OCI-LY1 (cell line): ENCODE results near the gene MKX.

Experiments used
- CTCF ChIP-seq: fragments of 200-600 bp; sonication (generic), shearing (Covaris generic); IDR thresholded peaks from 2 replicates; pipeline ENCODE4 v1.5.1; 2017; ENCODE audit warnings: mild to moderate bottlenecking, antibody characterized with exemption, low read length, moderate library complexity, mixed read lengths
- EZH2 ChIP-seq: fragments of 200-600 bp; sonication (generic), shearing (Covaris generic); IDR thresholded peaks from 2 replicates; pipeline ENCODE4 v1.8.0; 2017; ENCODE audit warnings: borderline replicate concordance, mixed run types, mild to moderate bottlenecking, antibody characterized with exemption, low read length, moderate library complexity, mixed read lengths

DNA sequence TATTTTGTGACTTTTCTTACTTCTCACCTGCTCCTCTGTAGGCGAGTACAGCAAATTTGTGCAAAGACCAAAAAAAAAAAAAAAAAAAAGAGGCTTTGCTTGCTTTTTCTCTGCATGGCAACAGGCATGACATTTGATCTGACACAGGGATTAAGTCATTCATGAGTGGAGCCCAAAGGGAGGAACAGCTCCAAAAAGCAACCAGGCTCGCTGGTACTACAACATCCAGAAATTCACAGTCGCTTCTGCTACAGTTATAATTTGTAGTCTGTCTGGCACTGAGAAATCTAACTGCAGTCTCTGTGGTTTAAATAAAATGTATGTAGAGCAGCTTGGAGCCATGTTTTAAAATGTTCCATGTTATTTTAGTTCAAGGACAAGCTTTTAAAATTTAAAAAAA, 31.7 kb downstream of the MKX start:
- TF ChIP-seq CTCF, result no peak
- TF ChIP-seq EZH2, result no peak
